T-helper 2 cell treated with Interferon-gamma antibody and Interleukin-4, amounts not matched to agents 5 μg/mL and 100 μg/mL, for 36 hours (primary cell): ENCODE measurements around the gene PIK3C2B.
A peak's percentile ranks its signal among the peaks of the same experiment; 100 is the strongest.

Experiments used
- DNase-seq: peaks from one replicate; pipeline ENCODE4 v3.0.0; 2021; ENCODE audit warnings: low spot score
- H3K27ac Mint-ChIP-seq: one replicate; pipeline ENCODE4 v1.8.0; 2021; ENCODE audit warnings: mild to moderate bottlenecking, mixed read lengths
- H3K27me3 Mint-ChIP-seq: one replicate; pipeline ENCODE4 v1.8.0; 2021; ENCODE audit warnings: low read depth, mixed read lengths
- H3K36me3 Mint-ChIP-seq: one replicate; pipeline ENCODE4 v1.8.0; 2021; ENCODE audit warnings: low read depth, mixed read lengths
- H3K4me1 Mint-ChIP-seq: one replicate; pipeline ENCODE4 v1.8.0; 2021; ENCODE audit warnings: low read depth, mixed read lengths
- H3K4me3 Mint-ChIP-seq: one replicate; pipeline ENCODE4 v1.8.0; 2022; ENCODE audit warnings: mild to moderate bottlenecking, moderate library complexity, mixed read lengths
- H3K9me3 Mint-ChIP-seq: one replicate; pipeline ENCODE4 v1.8.0; 2021; ENCODE audit warnings: mixed read lengths

PIK3C2B gene

GRCh38 chr1:204516180-204516879 lies 21.7 kb upstream of the PIK3C2B start, which contains the start of gene MDM4:
Gene MDM4 (plus strand): TSS chr1:204516406. CDS start chr1:204525519, 9,113 bp downstream.
- Mint-ChIP-seq H3K9me3 (no peaks in the 10 kb centered on the region), H3K27ac (no peak within 1 kb of the TSS), H3K27me3 (no peaks in the 10 kb centered on the region), H3K36me3 (peaks cover 25% of the 10 kb centered on the region), H3K4me1 (peaks cover 49% of the 10 kb centered on the region), H3K4me3 (no peak within 1 kb of the TSS)
- DNase-seq, result peak; percentile 96

GRCh38 chr1:204514828-204515227 lies 20.2 kb upstream of the PIK3C2B start:
- Mint-ChIP-seq H3K27ac (peak overlapping the region; percentile 39), H3K36me3 (peaks cover 18% of the 10 kb centered on the region), H3K4me3 (peak overlapping the region; percentile 47), H3K27me3 (no peaks in the 10 kb centered on the region), H3K4me1 (peaks cover 42% of the 10 kb centered on the region), H3K9me3 (no peaks in the 10 kb centered on the region)
- no peak for DNase-seq

- Mint-ChIP-seq H3K27ac (peak overlapping the region; percentile 99), H3K27me3 (no peaks in the 10 kb centered on the region), H3K9me3 (no peaks in the 10 kb centered on the region), H3K36me3 (peaks cover 3% of the 10 kb centered on the region), H3K4me3 (peak overlapping the region; percentile 89), H3K4me1 (peaks cover 26% of the 10 kb centered on the region)
- no peak for DNase-seq
Measured at GRCh38 chr1:204513117-204513716, 18.6 kb upstream of the PIK3C2B start.

GRCh38 chr1:204511366-204511765 lies 16.8 kb upstream of the PIK3C2B start:
- H3K4me3 Mint-ChIP-seq, result no peak overlapping the region
- peaks cover 3% of the 10 kb centered on the region for H3K27me3 Mint-ChIP-seq
- no peaks in the 10 kb centered on the region for H3K9me3 Mint-ChIP-seq
- H3K4me1 Mint-ChIP-seq, result peaks cover 31% of the 10 kb centered on the region
- H3K36me3 Mint-ChIP-seq, result peaks cover 2% of the 10 kb centered on the region
- no peak for DNase-seq
- H3K27ac Mint-ChIP-seq, result peak overlapping the region; percentile 75

- H3K4me1 Mint-ChIP-seq, result peaks cover 35% of the 10 kb centered on the region
Measured at GRCh38 chr1:204509186-204509635, 14.6 kb upstream of the PIK3C2B start.

GRCh38 chr1:204507317-204508105 lies 12.9 kb upstream of the PIK3C2B start:
- Mint-ChIP-seq H3K27me3 (peaks cover 5% of the 10 kb centered on the region), H3K4me1 (peaks cover 32% of the 10 kb centered on the region), H3K9me3 (no peaks in the 10 kb centered on the region), H3K27ac (peak overlapping the region; percentile 89), H3K4me3 (peak overlapping the region; percentile 90), H3K36me3 (peaks cover 2% of the 10 kb centered on the region)
- DNase-seq, result no peak

More at GRCh38 chr1:204509186-204509635, 14.6 kb upstream of the PIK3C2B start:
- Mint-ChIP-seq H3K27me3 (peaks cover 5% of the 10 kb centered on the region), H3K36me3 (peaks cover 2% of the 10 kb centered on the region), H3K9me3 (no peaks in the 10 kb centered on the region), H3K4me3 (no peak overlapping the region), H3K27ac (no peak overlapping the region)
- no peak for DNase-seq

GRCh38 chr1:204506969-204507316 lies 12.3 kb upstream of the PIK3C2B start:
- Mint-ChIP-seq H3K4me1 (peaks cover 29% of the 10 kb centered on the region), H3K9me3 (no peaks in the 10 kb centered on the region), H3K4me3 (peak overlapping the region; percentile 90), H3K27me3 (peaks cover 5% of the 10 kb centered on the region), H3K36me3 (peaks cover 2% of the 10 kb centered on the region), H3K27ac (peak overlapping the region; percentile 89)
- DNase-seq, result peak; percentile 88

GRCh38 chr1:204506201-204506968 lies 11.8 kb upstream of the PIK3C2B start:
- H3K36me3 Mint-ChIP-seq, result peaks cover 2% of the 10 kb centered on the region
- peak; percentile 76 for DNase-seq
- H3K9me3 Mint-ChIP-seq, result no peaks in the 10 kb centered on the region
- peak overlapping the region; percentile 90 for H3K4me3 Mint-ChIP-seq
- H3K27ac Mint-ChIP-seq, result peak overlapping the region; percentile 89
- peaks cover 9% of the 10 kb centered on the region for H3K27me3 Mint-ChIP-seq
- H3K4me1 Mint-ChIP-seq, result peaks cover 28% of the 10 kb centered on the region

GRCh38 chr1:204505674-204506200 lies 11.1 kb upstream of the PIK3C2B start:
- DNase-seq, result no peak
- peaks cover 2% of the 10 kb centered on the region for H3K36me3 Mint-ChIP-seq
- H3K4me3 Mint-ChIP-seq, result peak overlapping the region; percentile 90
- peaks cover 9% of the 10 kb centered on the region for H3K27me3 Mint-ChIP-seq
- H3K27ac Mint-ChIP-seq, result peak overlapping the region; percentile 89
- H3K9me3 Mint-ChIP-seq, result no peaks in the 10 kb centered on the region
- peaks cover 23% of the 10 kb centered on the region for H3K4me1 Mint-ChIP-seq

GRCh38 chr1:204503913-204504519 lies 9.4 kb upstream of the PIK3C2B start:
- Mint-ChIP-seq H3K9me3 (no peaks in the 10 kb centered on the region), H3K27ac (no peak overlapping the region), H3K4me3 (no peak overlapping the region), H3K27me3 (peaks cover 9% of the 10 kb centered on the region), H3K36me3 (peaks cover 2% of the 10 kb centered on the region), H3K4me1 (peaks cover 23% of the 10 kb centered on the region)
- DNase-seq, result no peak

GRCh38 chr1:204503122-204503912 lies 8.7 kb upstream of the PIK3C2B start:
- Mint-ChIP-seq H3K4me1 (peaks cover 25% of the 10 kb centered on the region), H3K9me3 (no peaks in the 10 kb centered on the region), H3K4me3 (peak overlapping the region; percentile 36), H3K27ac (peak overlapping the region; percentile 7), H3K27me3 (peaks cover 9% of the 10 kb centered on the region), H3K36me3 (peaks cover 2% of the 10 kb centered on the region)
- no peak for DNase-seq

- Mint-ChIP-seq H3K27me3 (peaks cover 9% of the 10 kb centered on the region), H3K27ac (no peak overlapping the region), H3K4me3 (no peak overlapping the region), H3K36me3 (peaks cover 2% of the 10 kb centered on the region), H3K4me1 (peaks cover 19% of the 10 kb centered on the region), H3K9me3 (no peaks in the 10 kb centered on the region)
- DNase-seq, result no peak
Measured at GRCh38 chr1:204502241-204502640, 7.6 kb upstream of the PIK3C2B start.
